Stimulated activated CD8-positive, alpha-beta memory T cell treated with anti-CD3 and anti-CD28 coated beads, Interleukin-2, amount 100 ng/mL, for 1 hour (primary cell): ENCODE results near the gene PCDH19.
"Not testable (repeated sequence)": the region's sequence is repeated elsewhere in the genome, so short reads cannot be mapped to it uniquely, and the experiment has no call there.

Experiments
- DNase-seq, 2 donors: peaks; one replicate each; pipeline ENCODE4 v3.0.0-alpha.2; 2020; ENCODE audit warnings: low read depth in 2 of 2

The PCDH19 gene, protein sequence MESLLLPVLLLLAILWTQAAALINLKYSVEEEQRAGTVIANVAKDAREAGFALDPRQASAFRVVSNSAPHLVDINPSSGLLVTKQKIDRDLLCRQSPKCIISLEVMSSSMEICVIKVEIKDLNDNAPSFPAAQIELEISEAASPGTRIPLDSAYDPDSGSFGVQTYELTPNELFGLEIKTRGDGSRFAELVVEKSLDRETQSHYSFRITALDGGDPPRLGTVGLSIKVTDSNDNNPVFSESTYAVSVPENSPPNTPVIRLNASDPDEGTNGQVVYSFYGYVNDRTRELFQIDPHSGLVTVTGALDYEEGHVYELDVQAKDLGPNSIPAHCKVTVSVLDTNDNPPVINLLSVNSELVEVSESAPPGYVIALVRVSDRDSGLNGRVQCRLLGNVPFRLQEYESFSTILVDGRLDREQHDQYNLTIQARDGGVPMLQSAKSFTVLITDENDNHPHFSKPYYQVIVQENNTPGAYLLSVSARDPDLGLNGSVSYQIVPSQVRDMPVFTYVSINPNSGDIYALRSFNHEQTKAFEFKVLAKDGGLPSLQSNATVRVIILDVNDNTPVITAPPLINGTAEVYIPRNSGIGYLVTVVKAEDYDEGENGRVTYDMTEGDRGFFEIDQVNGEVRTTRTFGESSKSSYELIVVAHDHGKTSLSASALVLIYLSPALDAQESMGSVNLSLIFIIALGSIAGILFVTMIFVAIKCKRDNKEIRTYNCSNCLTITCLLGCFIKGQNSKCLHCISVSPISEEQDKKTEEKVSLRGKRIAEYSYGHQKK (N-terminal part only)

DNA sequence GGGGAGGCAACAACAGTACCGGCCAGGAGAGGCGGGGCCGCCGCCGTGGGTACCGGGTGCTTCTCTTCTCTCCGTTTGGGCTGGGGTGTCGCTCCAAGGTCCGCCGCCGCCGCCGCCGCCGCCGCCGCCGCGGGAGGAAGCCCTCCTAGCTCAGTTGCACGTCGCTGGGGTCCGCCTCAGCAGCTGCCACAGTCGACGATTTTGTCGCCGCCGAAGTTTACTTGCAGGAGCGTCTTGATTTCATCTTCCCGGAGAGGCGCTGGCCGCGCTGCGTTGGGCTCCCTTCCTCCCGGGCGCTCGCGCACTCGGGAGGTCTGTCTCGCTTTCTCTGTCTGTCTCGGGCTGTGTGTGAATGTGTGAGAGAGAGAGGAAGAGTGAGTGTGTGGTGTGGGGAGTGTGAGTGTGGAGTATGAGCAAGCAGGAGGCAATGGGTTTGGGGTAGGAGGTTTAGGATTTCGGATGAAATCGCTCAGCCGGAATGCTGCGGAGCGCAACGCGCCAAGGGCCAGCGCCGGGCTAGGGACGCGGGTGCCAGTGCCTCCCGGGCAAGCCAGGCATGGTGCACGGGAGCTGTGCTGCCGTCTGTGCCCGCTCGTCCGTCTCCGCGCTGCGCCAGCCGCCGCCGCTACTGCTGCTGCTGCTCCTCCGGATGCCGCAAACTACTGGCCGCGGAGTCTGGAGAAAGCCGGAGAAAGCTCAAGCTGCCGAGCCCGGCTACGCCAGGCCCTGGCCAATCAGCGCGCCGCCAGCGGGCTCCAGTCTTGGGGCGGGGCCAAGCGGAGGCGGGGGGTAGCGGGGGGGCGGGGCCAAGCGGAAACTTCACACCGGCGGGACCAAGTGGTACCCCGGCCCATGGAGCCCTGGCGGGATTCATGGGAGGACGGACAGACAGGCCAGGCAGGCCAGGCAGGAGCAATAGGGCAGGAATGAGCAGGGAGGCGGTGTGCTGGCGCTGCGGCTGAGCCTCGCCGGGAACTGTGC is at the start of gene PCDH19:
PCDH19 (minus strand) TSS at position 664 of the 981 bp plus-strand sequence. CDS start 1,676 bp downstream, outside the sequence.
- no peak for DNase-seq

DNA sequence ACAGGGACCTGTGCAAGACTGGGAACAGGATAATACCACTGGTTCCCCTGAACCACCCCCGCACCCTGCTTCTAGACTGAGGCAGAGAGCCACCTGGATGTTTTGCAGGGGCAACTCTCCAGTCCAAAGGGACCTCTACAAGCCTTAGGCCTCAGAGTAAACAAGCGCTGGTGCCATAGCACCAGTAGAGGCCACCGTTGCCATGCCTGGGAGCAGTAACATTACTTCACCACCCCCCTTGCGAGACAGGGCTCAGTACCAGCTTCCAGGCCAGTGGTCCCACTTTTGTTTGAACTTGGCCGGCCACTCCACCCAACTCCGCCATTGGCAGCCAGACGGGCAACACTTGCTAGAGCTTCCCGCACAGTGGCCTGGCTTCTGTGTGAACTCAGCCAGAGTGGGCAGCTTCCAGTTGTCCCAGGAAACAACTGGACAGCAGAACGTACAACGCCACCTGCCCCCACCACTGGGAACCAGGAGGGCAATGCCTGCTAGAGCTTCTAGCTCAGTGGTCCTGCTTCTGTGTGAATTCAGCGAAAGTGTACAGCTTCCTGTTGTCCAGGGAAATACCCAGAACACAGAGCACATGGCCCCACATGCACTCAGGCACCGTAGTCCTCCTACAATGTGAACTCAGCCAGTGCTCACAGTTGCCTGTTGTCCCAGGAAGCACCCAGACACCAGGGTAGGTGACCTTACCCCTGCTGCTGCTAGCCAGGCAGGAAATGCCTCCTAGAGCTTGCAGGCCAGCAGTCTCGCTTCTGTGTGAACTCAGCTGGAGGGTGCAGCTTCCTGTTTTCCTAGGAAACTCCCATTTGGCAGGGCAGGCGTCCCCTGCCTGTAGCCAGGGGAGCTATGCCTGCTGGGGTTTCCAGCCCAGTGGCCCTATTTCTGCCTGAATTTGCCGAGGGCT is 39.9 kb upstream of the PCDH19 start:
- DNase-seq: no peak

DNA sequence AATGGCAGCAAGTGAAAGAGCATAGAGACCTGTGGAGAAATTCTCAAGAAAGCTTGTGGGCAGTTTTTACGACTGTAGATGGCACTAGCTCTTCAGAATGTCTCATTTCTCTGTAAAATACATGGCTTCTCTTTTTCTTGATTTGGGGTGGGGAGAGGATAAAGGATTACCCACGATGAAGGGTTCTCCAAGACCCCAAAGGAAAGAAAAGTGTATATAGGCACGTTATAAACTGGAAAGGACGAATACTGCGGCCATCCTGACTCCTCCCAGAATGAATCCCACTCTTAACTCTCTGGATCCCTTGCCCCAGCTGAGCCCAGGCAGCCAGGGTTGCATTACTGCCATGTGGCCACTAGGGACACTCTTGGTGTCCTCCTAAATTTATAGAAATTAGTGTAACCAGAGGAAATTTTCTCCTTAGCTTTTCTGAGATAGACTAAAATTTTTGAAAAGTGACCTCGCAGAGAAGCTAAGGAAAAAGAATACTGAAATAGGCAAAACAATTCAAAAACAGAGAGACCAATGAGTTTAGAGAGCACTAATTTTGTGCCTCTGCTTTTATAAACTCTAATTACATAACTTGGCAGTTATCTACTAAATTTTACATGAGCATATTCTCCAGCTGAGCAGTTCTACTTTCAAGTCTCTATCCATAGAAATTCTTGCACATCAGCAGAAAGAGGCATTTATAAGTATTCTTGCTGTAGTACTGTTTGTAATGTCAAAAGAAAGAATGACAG is 37.8 kb upstream of the PCDH19 start:
- no peak for DNase-seq

DNA sequence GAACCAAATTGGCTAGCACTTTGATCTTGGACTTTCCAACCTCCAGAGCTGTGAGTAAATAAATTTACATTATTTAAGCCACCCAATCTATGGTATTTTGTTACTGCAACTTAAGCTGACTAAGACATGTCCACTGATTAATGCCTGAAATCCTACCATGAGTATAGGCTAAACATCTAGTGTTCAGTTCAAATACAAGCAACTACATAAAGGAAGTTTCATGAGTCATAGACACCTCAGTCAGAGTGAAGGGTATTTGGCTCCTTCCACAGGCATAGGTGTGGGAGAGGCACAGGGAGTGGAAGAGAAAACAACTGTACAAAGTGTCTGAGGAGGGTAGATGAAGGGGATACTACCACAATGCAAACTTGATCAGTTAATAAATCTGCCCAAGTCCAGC is 35.5 kb upstream of the PCDH19 start:
- no peak for DNase-seq

DNA sequence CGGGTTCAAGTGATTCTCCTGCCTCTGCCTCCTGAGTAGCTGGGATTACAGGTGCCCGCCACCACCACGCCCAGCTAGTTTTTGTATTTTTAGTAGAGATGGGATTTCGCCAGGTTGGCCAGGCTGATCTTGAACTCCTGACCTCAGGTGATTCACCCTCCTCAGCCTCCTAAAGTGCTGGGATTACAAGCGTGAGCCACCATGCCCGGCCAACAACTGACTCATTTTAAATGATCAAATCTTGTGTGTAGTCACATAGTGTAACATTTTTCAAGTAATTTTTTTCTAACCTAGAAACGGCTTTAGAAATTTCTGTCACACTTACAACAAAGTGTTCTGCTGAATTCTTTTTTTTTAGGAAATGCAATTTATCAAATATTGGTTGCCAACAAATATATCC is 31.2 kb upstream of the PCDH19 start:
- DNase-seq: not testable (repeated sequence)

DNA sequence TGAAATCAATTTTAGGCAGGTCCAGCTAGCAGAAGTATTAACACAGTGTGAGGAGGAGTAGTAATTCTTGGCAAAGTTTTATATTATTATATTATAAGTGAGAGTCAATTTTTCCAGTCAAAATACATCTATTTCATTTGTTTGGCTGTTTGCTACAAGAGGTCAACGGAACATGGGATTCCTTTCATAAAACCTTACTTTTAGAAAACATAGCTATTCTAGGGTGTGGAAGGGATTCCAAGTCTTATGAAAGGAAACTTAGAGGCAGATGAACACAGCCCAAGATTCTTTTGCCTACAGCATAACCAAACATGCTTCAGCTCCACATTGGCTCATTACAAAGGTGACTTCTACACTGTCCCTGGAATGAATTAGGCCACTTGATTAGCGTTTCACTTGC is 29.9 kb upstream of the PCDH19 start:
- no peak for DNase-seq

DNA sequence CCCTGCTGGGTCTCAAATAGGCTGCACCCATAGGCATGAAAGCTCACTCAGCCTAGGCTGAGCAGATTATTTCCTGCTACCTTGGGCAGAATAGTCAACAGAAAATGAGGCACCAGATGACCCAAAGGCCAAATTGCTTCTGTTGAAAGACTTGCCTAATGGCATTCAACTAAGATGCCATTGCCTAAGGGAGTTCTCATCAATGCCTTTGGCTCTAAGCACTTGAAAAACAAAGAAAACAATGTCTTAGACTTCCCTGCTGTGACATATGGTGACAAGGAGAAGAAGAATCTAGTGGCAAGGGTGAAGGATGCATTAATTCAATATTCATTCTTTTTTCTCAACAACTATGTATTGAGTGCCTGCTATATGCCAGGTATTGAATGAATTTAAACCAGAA is 25.7 kb upstream of the PCDH19 start:
- DNase-seq: no peak

DNA sequence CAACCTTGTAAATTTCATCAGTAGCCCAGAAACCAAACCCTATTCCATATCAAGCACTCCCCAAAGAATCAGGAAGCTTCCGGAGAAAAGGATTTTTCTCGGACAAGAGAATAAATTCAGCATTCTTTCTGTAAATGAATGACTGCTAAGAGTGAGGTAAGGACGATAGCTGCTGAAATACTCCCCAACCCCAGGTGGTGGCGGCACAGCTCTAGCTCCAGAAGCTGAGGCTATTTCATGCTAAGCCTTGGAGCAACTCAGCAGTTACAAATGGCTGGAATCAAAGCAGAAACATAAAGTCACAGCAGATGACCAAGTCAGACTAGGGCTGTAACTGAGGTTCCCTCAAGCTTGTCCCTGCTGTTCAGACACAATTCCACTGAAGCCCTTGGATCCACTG is 13.9 kb upstream of the PCDH19 start:
- no peak for DNase-seq

DNA sequence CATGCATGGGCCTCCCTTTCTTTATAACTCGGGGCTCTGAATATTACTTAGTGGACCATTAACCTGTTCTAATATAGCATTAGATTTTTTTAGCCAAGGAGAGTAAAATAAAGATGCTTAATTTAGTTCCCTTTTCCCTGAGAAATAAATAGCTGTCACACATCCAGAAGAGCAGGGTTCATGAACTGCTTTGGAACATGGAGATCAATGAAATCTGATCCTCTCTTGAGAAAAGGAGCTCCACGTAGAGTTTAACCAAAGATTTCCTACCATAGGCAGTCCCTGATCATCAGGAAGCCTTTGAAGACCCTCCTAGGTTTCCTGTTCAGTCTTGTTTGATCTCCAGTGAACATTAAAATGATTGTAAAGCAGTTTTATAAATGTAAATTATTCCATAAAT is 8.5 kb upstream of the PCDH19 start:
- no peak for DNase-seq

DNA sequence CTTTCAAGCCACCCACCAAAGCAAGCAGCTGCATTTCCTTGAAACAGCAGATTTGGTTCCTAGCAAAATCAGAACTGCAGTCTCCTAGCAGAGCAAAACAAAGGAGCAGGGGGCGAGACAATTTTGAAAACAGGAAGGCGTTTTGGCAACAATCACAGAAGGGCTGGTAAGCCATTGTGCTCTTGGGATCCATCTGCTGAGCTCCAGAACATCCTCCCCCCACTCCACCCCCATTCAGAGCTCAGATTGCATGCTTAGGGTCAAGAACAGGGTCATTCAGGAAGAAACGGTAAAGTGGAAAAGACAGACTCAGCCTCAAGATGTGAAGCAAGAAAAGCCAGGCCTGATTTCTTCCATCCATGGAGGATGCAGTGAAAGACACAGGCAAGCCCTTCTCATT is 7.6 kb upstream of the PCDH19 start:
- no peak for DNase-seq

DNA sequence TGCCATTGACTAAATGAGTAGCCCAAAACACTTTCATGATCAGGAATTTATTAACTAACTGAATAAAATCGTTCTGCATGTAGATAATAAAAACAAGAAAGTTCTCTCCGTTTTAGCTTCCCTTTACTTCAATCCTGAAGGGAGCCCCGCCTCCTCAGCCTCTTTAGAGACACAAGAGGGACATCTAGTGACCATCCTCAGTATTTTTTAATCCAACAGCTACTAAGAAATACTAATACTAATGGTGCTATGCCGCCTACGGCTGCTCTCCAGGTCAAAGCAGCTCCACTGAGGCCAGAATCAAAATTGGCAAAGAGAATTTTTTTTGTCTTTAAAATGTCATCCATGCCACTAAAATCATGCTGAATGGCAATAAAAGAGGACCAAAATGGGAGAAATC is 3.2 kb upstream of the PCDH19 start:
- DNase-seq: no peak

DNA sequence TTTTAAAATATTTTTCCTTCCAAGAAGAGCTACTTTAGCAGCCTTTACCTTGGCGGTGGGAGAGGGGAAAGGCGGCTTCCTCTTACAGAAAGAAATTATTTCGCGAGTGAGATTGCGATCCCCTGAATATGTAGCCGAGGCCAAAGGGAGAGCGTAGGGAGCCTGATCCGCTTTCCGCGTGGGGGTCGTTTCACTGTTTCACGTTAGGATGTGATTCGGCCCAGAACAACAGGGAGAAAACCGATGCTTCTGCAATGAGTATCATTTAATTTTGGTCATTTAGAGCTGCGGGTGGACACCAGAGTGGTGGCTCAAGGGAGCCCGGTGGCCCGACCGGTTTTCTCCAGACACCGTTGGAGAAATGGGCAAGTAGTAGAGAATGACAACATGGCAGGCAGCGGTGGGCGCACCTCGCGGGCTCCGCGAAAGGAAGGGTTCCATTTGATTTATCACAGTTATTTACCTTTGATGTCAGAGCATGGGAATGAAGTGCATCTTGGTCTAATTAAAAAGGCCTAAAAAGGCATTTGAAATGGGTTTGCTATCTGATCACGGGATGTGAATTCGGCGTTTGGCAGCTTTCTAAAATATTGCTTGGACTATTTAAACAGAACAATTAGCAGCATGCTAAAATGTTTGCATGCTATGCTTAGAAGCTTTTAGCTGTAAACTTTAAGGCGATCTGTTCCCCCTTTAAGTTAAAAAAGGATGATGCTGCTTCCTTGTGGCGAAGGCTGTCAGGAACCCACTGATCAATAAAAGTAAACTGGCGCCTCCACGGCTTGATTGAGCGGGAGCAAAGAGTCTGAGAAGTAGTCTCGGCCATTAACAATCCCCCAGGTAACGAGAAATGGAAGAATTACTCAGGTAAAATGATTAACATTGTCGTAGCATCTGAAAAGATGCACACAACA is 2.0 kb upstream of the PCDH19 start:
- DNase-seq: no peak

DNA sequence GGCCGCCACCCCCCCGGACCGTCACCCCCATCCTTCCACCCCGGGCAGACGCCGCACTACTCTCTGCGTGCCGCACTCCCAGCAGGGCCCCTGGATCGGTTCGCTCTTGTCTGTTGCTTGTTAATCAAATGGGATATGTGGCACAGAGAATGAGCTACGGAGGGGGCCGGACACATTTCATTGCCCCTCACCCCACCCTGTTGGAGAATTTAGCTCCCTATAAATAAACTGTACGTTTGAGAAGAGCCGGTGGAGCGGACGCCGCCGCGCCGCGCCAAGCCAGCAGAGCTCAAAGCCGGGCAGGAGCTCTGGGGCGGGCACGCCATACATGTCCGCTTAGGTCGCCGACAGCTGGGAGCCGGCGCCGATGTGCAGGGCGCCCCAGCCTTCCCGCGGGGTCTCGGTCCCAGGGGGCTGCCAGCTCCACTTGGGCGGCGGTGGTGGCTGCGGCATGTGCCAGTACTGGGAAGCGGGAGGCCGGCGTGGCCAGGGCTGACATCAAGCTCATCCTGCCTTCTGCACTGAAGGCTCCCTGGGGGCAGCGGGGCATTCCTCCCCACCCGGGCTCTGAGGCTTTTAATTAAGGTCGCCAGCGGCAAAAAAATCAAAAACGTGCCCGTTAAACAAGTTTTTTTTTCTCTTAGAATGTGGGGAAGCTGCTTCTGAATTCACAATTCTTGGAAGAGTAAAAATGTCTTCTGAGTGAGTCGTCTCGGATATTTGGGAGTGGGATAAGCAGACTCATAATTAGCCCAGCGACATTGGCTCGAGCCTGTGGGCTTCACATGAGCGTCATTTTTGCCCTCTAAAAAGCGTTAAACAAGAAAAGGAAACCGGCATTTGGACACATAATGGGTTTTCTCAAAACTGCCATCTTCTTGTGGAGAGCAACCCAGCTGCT is 1.1 kb upstream of the PCDH19 start:
- DNase-seq: no peak

DNA sequence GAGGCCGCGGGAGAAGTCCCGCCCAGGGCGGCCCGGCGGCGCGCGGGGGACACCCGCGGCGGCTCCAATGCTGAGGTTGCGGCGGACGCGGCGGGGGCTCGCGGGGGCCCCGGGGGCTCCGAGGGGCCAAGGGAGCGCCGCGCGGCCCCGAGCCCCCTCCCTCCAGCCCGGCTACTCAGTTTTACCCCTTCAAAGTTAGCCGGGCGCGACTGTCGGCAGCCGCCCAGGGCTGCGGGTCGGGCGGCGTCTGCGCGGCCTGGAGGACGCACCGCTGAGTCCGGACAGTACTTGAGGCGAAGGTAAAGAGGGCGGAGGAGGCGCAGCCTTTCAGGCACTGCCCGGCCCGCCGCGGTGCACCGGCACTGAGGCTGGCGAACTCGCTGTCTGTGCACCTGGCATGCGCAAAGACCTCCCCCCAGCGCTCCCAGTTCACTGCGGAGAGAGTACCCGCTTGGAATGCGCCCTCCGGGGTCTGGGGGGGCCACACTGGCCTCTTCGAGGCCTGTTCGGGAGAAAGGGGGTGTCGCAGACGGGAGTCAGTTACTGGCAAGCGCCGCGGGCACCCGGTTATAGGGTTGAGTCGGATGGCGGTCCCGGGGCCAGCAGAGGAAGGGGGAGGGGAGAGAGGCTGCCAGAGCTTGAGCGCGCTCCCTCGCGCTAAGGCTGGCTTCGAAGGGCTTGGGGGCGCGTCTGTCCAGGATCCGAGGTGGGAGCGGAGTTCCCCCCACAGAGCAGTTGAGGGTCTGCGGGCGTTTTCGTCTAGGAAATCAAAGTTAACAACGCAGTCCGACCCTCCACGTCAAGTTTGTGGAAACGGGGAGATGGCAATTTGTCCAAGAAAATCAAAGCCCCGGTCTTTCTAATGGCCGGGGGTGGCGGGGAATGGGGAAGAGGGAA is 1.1 kb downstream of the PCDH19 start:
- DNase-seq: no peak

DNA sequence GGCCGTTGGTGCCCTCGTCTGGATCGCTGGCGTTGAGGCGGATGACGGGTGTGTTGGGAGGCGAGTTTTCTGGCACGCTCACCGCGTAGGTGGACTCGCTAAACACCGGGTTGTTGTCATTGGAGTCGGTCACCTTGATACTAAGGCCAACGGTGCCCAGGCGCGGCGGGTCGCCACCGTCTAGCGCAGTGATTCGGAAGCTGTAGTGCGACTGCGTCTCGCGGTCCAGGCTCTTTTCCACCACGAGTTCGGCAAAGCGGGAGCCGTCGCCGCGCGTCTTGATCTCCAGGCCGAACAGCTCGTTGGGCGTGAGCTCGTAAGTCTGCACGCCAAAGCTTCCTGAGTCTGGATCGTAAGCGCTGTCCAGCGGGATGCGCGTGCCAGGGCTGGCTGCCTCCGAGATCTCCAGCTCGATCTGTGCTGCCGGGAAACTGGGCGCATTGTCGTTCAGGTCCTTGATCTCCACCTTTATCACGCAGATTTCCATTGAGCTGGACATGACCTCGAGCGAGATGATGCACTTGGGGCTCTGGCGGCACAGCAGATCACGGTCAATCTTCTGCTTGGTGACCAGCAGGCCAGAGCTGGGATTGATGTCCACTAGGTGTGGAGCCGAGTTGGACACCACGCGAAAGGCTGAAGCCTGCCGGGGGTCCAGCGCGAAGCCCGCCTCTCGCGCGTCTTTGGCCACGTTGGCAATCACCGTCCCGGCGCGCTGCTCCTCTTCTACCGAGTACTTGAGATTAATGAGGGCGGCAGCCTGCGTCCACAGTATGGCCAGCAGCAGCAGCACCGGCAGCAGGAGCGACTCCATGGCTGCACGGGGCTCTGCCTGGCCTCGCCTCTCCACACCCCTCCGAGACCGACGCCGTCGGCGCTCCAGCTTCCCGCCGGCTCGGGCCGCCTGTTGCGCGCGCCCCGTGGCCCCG is 2.0 kb downstream of the PCDH19 start:
- no peak for DNase-seq
